Lower lobe of right lung (tissue), 2 donors: ENCODE measurements around the gene EPB41L4A. TPM values are rescaled to one million over a fixed set of nuclear protein-coding genes. Genes with fewer than 3 reads are reported as not detected.

Experiments
- ATAC-seq, 2 donors: fragments of 200-7000 bp; cut with Tn5 transposase; one replicate each; pipeline ENCODE4 v1.9.1; 2020 to 2022; ENCODE audit warnings: mild to moderate bottlenecking in 2 of 2, moderate library complexity in 2 of 2
- DNase-seq: peaks from one replicate; pipeline ENCODE4 v3.0.0-alpha.2; 2020
- H3K27ac ChIP-seq: fragments of 200-600 bp; one replicate; pipeline ENCODE4 v1.8.0; 2022
- H3K27me3 ChIP-seq: fragments of 200-600 bp; one replicate; pipeline ENCODE4 v1.8.0; 2022; ENCODE audit warnings: low read depth
- H3K36me3 ChIP-seq: fragments of 200-600 bp; one replicate; pipeline ENCODE4 v1.8.0; 2022; ENCODE audit warnings: mild to moderate bottlenecking
- H3K4me1 ChIP-seq: fragments of 200-600 bp; one replicate; pipeline ENCODE4 v1.8.0; 2022
- H3K4me3 ChIP-seq: fragments of 200-600 bp; one replicate; pipeline ENCODE4 v1.8.0; 2022; ENCODE audit warnings: mild to moderate bottlenecking
- H3K9me3 ChIP-seq: fragments of 200-600 bp; one replicate; pipeline ENCODE4 v1.8.0; 2022
- CTCF ChIP-seq: fragments of 200-600 bp; IDR thresholded peaks from one replicate; pipeline ENCODE4 v1.8.0; 2022; ENCODE audit warnings: antibody characterized with exemption, mild to moderate bottlenecking
- intact Hi-C: fragments of 100-400 bp; cut with DNase I; formaldehyde crosslinking; loops from one replicate; pipeline ENCODE4 v1.11.0; 2022
- total RNA-seq: library from RNA; stranded (reverse); fragmentation: NEBNext Ultra II Directional; extraction: Animal tissue kit (Norgen Biotek cat#: 25700); gene quantifications from one replicate; pipeline ENCODE4 v1.2.1, GENCODE V29; 2021
- donor health status: DM: no; HTN: yes; CAD: no; lungs with severe emphysema.

Gene EPB41L4A
- total RNA-seq, 1 donor from 2014 or later = 44.8 TPM

GRCh38 chr5:112142769-112143270 is 276.3 kb downstream of the EPB41L4A start:
- Histone ChIP-seq H3K4me3 (no peak overlapping the region), H3K27me3 (no peaks in the 10 kb centered on the region), H3K9me3 (no peaks in the 10 kb centered on the region), H3K27ac (no peak overlapping the region), H3K36me3 (no peaks in the 10 kb centered on the region), H3K4me1 (peaks cover 32% of the 10 kb centered on the region)
- no peak for TF ChIP-seq CTCF
- intact Hi-C loops = loop anchor here (10.0 kb wide), 1 partner anchor 588 kb away; no protein-coding TSS in a partner anchor
- DNase-seq (peak; percentile 50), ATAC-seq (peak; percentile 92 to 93)

GRCh38 chr5:112141582-112141981 is 277.5 kb downstream of the EPB41L4A start:
- DNase-seq (no peak), ATAC-seq (no peak)
- Histone ChIP-seq H3K36me3 (no peaks in the 10 kb centered on the region), H3K4me1 (peaks cover 30% of the 10 kb centered on the region), H3K4me3 (no peak overlapping the region), H3K27ac (no peak overlapping the region), H3K9me3 (no peaks in the 10 kb centered on the region), H3K27me3 (no peaks in the 10 kb centered on the region)
- intact Hi-C loops = loop anchor here (10.0 kb wide), 1 partner anchor 587 kb away; no protein-coding TSS in a partner anchor
- no peak for TF ChIP-seq CTCF

- no peak overlapping the region for H3K4me3 ChIP-seq
- no peak for TF ChIP-seq CTCF
- ATAC-seq (no peak), DNase-seq (no peak)
- no peak overlapping the region for H3K27ac ChIP-seq
- H3K9me3 ChIP-seq = no peaks in the 10 kb centered on the region
- H3K27me3 ChIP-seq = no peaks in the 10 kb centered on the region
- peaks cover 16% of the 10 kb centered on the region for H3K4me1 ChIP-seq
- intact Hi-C loops = no loop called here
- no peaks in the 10 kb centered on the region for H3K36me3 ChIP-seq
Measured at GRCh38 chr5:112138526-112138925, 280.6 kb downstream of the EPB41L4A start.

GRCh38 chr5:112136773-112137172 is 282.3 kb downstream of the EPB41L4A start:
- DNase-seq (no peak), ATAC-seq (no peak)
- Histone ChIP-seq H3K36me3 (no peaks in the 10 kb centered on the region), H3K4me3 (no peak overlapping the region), H3K27me3 (no peaks in the 10 kb centered on the region), H3K4me1 (no peaks in the 10 kb centered on the region), H3K9me3 (no peaks in the 10 kb centered on the region), H3K27ac (no peak overlapping the region)
- TF ChIP-seq CTCF = no peak
- intact Hi-C loops = no loop called here

GRCh38 chr5:112127861-112128260 is 291.2 kb downstream of the EPB41L4A start:
- DNase-seq (no peak), ATAC-seq (no peak)
- no peak overlapping the region for H3K27ac ChIP-seq
- TF ChIP-seq CTCF = no peak
- no peaks in the 10 kb centered on the region for H3K4me1 ChIP-seq
- H3K9me3 ChIP-seq = no peaks in the 10 kb centered on the region
- H3K4me3 ChIP-seq = no peak overlapping the region
- intact Hi-C loops = no loop called here
- H3K36me3 ChIP-seq = no peaks in the 10 kb centered on the region
- no peaks in the 10 kb centered on the region for H3K27me3 ChIP-seq
